OCI-M1 (cell line): ENCODE data around the gene RAB11FIP3.

Experiments used
- DNase-seq: peaks from one replicate; lab custom pipeline; 2025; lab: John Stamatoyannopoulos, UW

RAB11FIP3 gene

DNA sequence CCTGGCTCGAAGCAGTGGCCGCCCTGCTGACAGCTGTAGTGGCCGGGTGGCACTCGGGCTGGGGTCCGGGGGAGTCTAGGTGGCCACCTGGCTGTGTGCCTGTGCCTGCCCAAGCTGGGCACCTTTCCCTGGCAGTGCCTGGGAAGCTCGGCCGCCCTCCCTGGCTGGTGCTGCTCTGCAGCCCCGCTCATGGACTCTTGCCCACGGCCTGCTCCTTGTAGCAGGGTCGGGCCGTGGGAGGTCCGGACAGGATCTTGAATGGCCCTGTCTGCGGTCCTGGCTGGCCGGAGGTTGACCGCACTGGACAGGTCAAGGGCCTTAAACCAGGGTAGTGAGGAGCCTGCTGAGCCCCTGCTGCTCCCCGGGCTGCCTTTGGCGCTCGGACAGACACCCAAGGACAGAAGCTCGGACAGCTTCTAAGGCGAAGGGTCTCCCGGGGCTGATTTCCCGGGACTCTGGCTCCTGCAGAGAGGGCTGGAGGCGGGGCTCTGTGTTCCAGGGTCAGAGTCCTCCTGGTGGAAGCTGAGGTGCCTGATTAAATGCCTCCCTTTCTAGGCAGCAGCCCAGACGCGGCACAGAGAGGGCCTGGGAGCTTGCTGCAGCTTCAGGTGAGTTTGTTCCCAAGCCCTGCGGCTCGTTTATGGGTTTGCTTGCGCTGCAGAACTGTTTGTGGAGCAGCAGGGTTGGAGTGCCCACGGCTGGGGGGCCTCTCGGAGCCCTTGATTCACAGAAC lies 108.1 kb downstream of the RAB11FIP3 start:
- DNase-seq, result no peak

DNA sequence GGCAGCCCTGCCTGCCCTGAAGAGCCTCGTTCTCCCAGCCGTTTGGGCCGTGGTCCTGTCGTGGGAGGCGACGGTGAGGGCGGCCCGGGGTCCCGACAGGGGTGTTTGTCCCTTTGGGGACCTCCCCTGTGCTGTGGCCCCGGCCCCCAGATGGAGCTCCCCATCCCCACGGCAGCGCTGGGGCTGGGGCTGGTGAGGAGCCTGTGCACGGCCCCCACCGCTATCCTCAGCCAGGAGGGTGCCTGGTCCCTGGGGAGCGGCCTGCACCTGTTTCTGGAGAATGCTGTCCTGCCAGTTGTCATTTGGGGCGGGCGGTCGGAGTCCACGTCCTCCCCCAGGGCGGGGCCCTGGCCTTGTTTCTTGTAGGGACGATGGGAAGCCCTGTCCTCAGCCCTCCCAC lies 108.7 kb downstream of the RAB11FIP3 start:
- DNase-seq, result no peak

GRCh38 chr16:534856-535445 lies 109.5 kb downstream of the RAB11FIP3 start:
- DNase-seq, result no peak

DNA sequence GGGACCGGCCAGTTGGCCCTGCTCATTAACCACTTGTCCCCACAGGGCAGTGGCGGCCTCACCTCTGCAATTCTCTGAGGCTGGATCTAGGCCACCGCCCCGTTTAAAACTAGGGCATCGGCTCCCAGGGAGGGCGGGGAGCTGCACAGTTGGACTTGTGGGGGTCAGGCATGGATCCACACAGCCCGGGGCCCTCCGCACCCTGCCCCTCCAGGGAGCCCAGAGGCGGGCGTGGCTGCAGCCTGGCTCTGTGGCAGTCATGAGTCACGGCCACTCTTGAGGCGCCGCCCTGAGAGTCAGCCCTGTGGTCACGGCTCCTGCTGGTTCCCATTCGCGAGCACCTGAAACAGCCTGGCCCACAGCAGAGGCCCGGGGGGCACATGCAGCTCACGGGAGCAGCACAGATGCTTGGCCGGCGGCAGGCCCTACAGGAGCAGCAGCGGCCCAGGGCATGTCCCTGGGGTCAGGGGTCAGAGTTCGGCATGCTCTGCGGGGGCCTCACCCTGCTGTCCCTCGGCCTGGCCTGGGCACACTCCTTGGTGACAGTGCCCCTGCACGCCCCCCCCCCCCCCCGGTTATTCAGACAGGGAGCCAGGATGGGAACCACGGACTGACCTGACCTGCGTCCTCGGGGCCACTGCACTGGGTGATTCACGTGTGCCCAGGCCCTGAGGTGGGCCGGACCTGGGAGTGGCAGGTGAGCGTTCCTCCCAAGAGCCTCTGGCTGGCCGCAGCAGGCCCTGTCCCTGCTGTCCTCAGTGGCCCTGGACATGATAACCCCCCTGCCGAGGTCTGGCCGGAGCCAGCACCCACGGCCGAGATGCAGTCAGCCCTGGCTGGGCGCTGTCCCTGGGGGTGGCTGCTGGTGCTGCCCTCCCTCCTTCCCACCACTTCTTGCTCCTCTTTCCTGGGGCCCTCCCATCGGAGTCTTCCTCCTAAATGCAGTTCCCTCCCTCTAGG lies 110.3 kb downstream of the RAB11FIP3 start:
- no peak for DNase-seq

DNA sequence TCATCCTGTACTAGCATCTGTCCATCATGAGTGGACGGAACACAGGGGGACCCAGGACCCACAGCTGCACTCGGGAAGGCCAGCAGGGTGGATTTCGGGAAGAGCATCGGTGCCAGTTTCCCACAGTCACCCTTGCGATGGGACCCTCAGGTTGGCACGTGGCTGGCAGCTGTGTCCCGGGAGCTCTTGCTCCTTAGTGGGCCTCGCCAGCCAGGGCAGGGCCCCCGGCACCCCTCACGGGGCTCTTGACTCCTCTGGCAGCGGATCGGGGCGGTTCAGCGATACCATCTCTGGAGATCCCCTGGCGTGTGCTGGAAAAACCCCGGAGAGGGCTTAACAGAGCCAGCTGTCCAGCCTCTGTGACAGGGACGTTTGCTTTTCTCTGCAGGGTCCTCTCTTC lies 111.3 kb downstream of the RAB11FIP3 start:
- DNase-seq, result no peak

GRCh38 chr16:537415-538335 lies 112.2 kb downstream of the RAB11FIP3 start:
- no peak for DNase-seq

GRCh38 chr16:539901-540530 lies 114.6 kb downstream of the RAB11FIP3 start:
- no peak for DNase-seq

DNA sequence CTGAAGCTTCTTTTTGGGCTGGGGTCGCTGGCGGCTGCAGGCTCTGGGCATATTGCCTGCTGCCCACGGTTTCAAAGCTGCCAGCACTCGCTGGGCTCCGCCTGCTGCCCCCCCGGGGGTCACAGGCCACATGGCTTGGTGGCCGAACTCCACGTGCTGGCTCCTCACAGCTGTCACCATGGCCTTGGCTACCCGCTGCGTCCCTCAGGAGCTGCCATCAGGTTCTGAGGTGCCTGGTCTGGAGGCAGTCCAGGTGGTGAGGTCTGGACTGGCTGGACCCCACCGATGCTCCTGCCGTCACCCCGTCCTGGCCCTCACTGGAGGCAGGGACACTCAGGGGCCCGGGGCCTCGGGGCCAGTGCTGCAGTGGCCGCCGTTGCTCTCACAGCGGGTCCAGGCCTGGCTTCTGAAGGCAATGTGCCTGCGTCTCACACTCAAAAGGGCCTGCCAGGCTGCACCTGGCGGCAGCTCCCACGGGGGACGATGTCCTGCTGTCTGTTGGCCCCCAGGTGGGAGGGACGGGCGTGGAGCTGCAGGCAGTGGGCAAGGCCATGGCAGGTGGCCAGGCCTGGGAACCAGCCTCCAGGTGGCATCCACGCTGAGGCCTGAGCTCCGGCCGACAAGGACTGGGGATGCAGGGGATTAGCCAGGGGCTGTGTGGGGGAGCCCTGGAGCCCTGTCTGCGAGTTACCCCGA lies 115.3 kb downstream of the RAB11FIP3 start:
- DNase-seq, result no peak

GRCh38 chr16:543301-544164 lies 118.1 kb downstream of the RAB11FIP3 start:
- DNase-seq, result no peak

GRCh38 chr16:544517-544916 lies 119.1 kb downstream of the RAB11FIP3 start:
- DNase-seq, result no peak

DNA sequence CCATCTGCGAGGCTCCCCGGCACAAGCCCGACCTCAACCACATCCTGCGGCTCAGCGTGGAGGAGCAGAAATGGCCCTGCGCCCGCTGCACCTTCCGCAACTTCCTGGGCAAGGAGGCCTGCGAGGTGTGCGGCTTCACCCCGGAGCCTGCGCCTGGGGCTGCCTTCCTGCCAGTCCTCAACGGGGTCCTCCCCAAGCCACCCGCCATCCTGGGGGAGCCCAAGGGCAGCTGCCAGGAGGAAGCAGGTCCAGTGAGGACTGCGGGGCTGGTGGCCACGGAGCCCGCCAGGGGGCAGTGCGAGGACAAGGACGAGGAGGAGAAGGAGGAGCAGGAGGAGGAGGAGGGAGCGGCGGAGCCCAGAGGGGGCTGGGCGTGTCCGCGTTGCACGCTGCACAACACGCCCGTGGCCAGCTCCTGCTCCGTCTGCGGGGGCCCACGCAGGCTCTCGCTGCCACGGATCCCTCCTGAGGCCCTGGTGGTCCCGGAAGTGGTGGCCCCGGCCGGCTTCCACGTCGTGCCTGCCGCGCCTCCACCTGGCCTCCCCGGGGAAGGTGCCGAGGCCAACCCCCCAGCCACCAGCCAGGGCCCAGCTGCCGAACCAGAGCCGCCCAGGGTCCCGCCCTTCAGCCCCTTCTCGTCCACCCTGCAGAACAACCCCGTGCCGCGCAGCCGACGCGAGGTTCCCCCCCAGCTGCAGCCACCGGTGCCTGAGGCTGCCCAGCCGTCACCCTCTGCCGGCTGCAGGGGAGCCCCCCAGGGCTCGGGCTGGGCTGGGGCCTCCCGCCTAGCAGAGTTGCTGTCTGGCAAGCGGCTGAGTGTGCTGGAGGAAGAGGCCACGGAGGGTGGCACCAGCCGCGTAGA lies 121.7 kb downstream of the RAB11FIP3 start:
- no peak for DNase-seq

DNA sequence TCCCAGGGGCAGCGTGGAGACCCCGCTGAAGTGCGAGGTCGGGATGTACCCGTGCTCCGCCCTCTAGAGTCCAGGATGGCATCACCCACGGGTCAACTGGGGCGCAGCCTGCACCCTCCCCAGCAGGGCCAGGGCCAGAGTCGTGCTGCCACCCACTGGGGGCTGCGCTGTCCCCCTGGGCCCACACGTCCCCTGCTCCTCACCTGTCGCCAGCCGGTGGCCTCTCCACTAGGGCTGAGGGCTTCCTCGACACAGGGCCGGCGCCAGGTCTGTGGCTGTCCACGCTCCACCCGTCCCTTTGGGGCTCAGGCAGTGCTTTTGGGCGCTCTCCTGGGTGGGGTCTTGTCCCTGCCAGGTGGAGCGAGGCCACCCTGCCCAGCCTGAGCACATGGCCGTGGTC lies 123.1 kb downstream of the RAB11FIP3 start:
- no peak for DNase-seq

- no peak for DNase-seq
These were observed 124.3 kb downstream of the RAB11FIP3 start for GRCh38 chr16:549544-550263.

- DNase-seq, result no peak
These were observed 125.8 kb downstream of the RAB11FIP3 start for GRCh38 chr16:551210-551609.

GRCh38 chr16:552171-552570 lies 126.7 kb downstream of the RAB11FIP3 start:
- DNase-seq, result no peak

- DNase-seq, result no peak
These were observed 128.3 kb downstream of the RAB11FIP3 start for GRCh38 chr16:553601-554296.

- no peak for DNase-seq
These were observed 128.8 kb downstream of the RAB11FIP3 start for GRCh38 chr16:554297-554621.
